GM12873 (cell line): Measurements from ENCODE around the gene ANKRD10.

Source experiments
- TF ChIP-seq, protein P1 (sequence below): IDR thresholded peaks from 2 replicates; pipeline ENCODE4 v1.5.1; 2012; ENCODE audit warnings: low read depth, mild to moderate bottlenecking, moderate library complexity, low read length, control low read depth; ENCODE audit not compliant: insufficient read depth; ENCODE audit errors: missing control alignments

ANKRD10 gene

DNA sequence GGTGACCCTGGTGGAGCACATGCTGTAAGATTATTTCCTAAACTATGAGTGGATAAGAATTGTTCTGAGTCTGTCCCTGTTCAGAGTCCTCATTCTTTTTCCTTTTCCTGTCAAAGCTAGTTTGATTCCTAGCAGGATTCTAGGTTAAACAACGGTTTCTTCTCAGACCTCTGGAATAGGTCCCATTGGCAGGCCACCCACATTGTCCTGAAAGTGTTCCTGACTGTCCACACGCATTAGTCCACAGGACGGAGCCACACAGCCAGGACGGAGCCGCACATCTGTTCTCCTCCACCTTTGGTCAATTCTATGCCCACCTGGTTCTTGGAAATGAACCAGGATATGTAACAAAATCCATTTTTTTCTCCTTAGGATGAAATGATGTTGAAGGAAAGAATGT is 46.1 kb downstream of the ANKRD10 start:
- TF ChIP-seq, protein P1, sequence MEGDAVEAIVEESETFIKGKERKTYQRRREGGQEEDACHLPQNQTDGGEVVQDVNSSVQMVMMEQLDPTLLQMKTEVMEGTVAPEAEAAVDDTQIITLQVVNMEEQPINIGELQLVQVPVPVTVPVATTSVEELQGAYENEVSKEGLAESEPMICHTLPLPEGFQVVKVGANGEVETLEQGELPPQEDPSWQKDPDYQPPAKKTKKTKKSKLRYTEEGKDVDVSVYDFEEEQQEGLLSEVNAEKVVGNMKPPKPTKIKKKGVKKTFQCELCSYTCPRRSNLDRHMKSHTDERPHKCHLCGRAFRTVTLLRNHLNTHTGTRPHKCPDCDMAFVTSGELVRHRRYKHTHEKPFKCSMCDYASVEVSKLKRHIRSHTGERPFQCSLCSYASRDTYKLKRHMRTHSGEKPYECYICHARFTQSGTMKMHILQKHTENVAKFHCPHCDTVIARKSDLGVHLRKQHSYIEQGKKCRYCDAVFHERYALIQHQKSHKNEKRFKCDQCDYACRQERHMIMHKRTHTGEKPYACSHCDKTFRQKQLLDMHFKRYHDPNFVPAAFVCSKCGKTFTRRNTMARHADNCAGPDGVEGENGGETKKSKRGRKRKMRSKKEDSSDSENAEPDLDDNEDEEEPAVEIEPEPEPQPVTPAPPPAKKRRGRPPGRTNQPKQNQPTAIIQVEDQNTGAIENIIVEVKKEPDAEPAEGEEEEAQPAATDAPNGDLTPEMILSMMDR, result no peak

DNA sequence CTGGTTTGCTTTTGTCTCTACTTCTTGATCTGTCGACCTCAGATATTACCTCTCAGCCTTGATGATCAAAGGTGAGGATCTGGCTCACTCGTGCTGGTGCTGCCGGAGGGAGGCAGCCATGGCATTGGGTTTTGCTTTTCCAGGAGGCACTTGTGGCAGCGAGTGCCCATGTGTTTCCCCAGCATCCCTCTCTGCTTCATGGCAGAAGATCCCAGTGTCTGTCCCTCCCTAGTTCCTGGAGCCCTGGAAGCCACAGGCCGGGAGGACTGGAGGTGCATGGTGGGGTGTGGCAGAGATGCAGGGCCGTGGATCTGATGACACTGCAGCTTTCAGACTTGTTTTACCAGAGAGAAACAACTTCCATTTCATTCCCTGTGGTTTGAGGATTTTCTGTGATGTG is 47.5 kb downstream of the ANKRD10 start:
- TF ChIP-seq, protein P1, result no peak

DNA sequence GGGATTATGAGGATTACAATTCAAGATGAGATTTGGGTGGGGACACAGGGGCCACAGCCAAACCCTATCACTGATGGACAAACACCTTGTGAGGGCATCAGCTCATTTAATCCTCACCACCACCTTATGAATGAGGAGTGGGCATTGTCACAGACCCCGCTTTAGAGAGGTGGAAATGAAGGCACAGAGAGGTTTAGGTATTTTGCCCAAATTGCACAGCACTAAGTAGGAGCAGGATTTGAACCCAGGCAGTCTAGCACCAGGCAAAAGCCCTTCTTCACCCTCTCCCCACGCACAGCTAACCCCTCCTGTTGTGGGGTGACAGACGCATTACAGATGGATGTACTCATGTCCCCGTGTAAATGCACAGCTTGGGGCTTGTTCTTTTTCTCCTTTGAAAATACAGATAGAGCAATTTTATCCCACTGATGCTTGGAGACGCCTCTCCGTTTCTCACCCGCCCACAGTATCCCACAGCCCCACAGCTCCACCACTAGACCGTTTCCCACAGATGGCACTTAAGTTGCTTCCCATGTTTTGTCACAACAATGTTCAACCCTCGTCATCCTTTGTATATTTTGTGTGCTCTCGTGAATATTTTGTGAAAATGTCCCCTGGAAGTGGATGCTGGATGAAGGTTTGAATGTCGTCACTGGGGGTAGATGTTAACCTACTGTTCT is 48.2 kb downstream of the ANKRD10 start:
- TF ChIP-seq, protein P1, result no peak

DNA sequence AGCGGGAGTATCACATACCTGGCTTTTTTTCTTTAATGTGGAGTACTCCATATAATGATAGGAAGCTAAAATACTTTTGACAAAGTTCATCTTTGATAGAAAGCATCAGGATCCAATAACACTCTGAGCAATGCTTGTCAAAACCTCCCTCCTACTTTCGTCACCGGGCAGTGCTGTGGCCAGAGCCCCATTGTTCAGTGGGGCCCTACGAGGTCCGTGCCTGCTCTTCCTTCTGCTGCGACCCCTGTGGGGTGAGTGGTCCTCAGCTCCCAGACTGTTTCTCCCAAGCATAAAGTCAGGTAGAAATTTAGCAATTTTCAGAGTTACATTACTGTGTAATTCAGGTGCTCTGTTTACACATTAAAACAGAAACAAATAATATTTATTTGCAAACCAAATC is 51.2 kb downstream of the ANKRD10 start:
- TF ChIP-seq, protein P1, result no peak

DNA sequence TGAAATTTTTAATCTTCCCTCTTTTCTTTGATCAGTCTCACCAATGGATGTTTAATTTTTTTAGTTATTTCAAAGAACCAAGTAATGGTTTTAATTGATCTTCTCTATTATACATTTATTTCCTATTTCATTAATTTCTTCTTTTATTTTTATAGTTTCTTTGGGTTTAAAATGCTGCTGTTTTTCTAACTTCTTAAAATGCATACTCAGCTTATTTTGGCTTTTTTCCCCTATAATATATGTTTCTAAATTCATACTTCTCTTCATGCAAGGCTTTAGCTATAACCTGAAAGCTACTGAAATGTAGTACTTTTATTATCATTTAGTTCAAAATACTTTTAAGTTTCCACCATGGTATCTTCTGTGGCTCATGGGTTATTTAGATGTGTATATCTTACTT is 53.9 kb downstream of the ANKRD10 start:
- TF ChIP-seq, protein P1, result no peak

GRCh38 chr13:110856942-110857835 is 57.7 kb downstream of the ANKRD10 start:
- TF ChIP-seq, protein P1, result no peak

GRCh38 chr13:110855363-110855762 is 59.5 kb downstream of the ANKRD10 start:
- TF ChIP-seq, protein P1, result no peak
